GM19240 (cell line): ENCODE measurements around the gene PPP1R2B.

Source experiments
- DNase-seq: peaks from one replicate; pipeline ENCODE4 v3.0.0; 2011; ENCODE audit warnings: low spot score; ENCODE audit not compliant: insufficient read length

Gene PPP1R2B

DNA sequence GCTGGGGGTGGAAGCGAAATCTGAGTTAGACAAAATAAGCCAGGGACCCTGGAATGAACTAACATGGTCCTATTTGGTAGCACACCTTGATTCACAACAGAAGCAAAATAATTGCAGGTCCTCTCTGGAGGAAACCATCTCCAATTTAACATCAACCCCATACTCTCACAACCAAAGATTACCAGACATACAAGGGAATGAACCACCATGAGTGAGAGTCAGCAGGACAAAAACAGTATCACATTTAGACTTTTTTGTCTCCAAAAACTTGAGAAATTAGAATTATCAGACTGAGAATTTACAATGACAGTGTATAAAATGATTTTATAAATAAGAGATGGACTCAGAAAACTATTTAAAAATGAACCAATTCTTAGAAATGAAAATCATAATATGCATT lies 21.1 kb downstream of the PPP1R2B start:
- no peak for DNase-seq

DNA sequence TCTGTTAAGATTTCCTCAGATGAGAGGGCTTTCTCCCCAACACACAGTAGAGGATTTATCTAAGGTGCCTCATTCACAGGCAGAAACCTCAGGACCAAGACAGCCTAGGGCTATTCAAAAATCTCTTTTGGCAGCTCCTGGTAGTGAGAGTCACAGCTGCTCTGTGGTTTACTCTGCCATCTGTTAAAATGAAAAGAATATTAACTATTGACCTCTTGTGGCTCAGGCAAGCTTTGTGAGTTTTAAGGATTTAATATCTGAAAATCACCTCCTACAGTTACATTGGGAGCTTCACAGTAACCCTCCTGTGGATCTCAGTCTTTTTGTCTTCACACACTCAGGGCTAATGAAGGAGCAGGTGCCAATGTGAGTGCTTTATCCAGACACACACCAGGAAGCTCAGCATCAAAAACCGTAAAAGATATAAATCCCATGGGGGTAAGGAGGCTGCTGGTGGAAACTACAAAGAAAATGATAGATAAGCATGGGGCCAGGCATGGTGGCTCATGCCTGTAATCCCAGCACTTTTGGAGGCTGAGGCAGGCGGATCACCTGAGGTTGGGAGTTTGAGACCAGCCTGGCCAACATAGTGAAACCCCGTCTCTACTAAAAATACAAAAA lies 29.7 kb downstream of the PPP1R2B start:
- no peak for DNase-seq

DNA sequence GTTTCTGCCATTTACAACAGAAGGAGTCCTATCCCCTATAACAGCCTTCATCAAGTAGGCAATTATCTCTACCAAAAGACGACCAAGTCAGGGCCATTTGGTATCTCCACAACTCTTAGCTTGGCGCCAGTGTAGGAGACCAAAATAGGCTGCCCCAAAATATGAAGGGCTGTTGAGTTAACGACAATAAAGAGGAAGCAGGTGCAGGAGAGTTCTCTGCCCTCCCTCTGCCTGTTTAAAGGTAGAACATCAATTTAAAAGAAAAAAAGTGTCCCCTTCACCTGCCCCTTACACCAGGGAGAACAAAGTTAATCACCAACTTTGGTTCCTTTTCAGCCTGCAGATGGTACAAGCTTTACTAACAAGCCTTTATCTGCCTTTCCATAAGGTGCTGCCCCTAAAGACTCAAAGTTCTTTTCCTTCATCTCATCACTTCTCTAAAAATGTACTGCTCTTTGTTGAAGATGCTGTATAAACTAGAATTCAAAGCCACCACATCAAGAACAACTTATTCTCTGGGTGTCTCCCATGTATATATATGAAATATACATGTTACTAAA lies 33.3 kb downstream of the PPP1R2B start:
- DNase-seq, result no peak

DNA sequence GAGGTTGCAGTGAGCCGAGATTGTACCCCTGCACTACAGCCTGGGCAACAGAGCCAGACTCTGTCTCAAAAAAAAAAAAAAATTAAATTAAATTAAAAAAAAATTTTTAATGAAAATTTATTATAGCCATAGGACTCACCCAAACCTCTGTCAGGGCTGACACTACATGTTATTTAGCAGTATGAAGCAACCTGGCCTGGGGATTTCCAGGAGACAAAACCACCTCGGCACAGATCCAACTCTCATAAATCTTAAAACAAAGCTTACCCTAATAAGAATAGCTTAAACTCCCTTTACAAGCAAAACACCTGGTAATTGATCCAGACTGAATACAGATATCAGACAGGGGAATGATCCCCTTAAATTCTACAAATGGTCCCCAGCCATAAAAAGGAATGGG lies 38.4 kb downstream of the PPP1R2B start:
- DNase-seq, result no peak

DNA sequence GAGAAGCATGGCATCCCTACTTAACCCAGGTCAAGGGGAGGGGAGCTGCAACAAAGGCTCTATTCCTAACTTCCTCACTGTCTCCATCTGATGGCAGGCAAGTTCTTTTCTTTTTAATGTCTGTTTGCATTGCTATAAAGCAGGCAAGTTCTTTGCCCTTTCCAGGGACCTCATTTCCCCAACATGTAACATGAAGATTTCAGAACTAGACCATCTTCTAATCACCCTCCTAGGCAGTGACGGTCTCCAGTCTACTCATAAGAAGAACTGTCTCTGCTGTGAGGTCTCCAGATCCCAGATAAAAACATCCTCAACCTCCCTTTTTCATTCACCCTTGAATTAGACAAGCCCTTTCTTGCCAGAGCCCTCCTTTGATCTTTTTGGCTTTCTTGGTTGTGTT lies 42.1 kb downstream of the PPP1R2B start:
- no peak for DNase-seq

DNA sequence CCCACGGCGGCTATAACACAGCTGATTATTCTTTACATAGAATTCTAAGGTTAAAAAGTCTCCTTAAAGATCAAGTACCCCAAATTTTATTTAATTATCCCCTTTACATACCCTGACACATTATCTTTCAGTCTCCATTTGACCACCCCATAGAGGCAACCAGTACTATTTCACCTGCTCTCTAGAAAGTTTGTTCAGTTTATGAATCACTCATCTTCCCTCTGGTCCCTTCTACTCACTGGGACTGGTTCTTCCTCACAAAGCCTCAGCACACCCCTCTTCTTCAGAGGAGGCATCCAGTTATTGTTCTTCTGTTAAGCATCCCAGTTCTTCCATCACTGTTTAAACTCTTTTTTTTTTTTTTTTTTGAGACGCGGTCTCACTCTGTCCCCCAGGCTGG lies 42.8 kb downstream of the PPP1R2B start:
- DNase-seq, result no peak

DNA sequence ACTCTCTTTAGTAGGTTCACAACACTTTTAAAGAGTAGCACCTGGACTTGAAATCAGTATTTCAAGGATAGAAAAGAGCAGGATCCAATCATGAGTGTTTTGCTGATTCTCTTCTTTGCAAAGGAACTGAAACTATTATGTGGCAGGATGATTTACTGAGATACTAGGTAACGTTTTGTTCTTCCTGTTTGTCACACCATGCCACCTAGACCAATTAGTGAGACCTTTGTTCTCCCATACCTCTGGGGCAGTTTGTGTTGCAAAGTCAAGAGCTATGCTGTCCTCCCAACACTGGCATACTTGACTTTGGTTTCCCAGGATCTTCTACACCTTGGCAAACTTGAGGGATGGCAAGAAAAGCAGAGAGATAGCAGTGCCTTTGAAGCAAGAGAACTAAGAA lies 43.4 kb downstream of the PPP1R2B start:
- DNase-seq, result no peak

DNA sequence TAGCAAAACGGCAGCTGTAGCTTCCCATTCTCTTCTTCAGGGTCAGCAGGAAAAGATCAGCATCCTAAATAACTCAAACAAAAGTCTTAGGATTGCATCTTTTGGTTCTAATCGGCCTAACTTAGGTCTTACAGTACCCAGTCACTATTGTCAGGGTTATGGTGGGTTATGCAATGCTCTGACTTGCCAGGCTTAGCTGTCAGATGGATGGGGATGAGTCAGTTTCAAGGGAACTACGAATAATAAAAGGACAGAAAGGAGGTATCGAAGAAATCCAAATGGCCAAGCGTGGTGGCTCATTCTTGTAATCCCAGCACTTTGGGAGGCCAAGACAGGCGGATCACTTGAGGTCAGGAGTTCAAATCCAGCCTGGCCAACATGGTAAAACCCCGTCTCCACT lies 46.5 kb downstream of the PPP1R2B start:
- DNase-seq, result no peak
